IPS-NIHi7 (cell line): ENCODE results near the gene PHETA1.

Experiments used
- DNase-seq: peaks from one replicate; pipeline ENCODE4 v3.0.0; 2012; ENCODE audit warnings: mixed read lengths; ENCODE audit errors: extremely low spot score

PHETA1 gene, protein sequence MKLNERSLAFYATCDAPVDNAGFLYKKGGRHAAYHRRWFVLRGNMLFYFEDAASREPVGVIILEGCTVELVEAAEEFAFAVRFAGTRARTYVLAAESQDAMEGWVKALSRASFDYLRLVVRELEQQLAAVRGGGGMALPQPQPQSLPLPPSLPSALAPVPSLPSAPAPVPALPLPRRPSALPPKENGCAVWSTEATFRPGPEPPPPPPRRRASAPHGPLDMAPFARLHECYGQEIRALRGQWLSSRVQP

DNA sequence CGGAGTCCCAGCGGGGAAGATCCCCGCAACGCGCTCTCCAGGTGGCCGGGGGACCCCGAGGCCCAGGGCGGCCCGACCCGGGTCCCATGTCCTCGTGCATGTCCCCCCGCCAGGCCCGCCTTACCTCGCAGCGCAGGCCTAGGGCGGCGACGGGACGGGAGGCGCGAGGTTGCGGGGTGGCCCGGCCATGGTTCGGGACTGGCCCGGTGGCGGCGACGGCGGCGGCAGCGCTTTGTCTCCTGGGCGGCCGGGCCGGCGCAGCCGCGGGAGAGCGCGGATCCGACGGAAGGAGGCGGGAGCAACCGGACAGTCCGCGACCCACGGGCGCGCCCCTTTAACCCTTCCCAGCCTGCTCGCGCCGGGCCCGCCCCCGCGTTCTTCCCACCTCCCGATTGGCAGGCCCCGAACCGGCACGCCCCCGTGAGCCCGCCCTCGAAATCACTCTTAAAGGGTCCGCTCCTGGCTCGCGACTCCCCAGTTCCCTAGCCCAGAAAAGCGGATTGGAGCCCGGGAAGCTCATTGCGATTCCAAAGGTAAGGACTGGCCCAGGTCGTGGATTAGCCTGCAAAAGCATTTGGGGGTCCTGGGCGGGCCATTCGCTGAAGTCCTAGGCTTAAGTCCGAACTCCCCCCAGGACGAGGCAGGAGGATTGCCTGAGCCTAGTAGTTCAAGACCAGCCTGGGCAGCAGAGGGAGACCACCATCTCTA lies at the start of gene PHETA1:
TSS of gene PHETA1 (minus strand) at position 308 of the 708 bp plus-strand sequence. CDS start 5,668 bp downstream, outside the sequence.
- peak; percentile 97 for DNase-seq

DNA sequence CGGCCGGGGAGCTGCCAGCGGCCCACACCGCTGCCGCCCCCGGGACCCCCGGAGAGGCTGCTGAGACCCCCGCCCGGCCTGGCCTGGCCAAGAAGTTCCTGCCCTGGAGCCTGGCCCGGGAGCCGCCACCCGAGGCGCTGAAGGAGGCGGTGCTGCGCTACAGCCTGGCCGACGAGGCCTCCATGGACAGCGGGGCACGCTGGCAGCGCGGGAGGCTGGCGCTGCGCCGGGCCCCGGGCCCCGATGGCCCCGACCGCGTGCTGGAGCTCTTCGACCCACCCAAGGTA lies 49.6 kb upstream of the PHETA1 start:
- DNase-seq, result no peak

DNA sequence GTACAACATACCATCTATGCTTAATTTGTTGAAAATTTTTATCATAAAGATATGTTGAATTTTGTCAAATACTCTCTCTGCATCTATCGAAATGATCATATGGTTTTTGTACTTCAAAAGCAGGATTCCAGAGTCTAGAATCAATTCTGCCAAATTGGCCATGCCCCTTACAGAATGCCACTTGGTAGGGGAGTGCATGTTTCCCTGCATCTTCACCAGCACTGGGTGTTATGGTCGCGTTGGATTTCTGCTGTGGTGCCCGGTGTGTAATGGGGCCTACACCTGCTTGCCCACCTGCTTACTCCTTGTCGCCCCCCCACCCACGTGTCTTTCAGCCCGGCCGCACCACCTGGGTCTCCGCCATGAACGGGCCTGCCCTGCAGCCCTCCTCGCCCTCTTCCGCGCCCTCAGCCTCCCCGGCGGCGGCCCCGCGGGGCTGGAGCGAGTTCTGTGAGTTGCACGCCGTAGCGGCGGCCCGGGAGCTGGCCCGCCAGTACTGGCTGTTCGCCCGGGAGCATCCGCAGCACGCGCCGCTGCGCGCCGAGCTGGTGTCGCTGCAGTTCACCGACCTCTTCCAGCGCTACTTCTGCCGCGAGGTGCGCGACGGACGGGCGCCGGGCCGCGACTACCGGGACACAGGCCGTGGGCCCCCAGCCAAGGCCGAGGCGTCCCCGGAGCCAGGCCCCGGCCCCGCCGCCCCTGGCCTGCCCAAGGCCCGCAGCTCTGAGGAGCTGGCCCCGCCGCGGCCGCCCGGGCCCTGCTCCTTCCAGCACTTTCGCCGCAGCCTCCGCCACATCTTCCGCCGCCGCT lies 49.1 kb upstream of the PHETA1 start:
- DNase-seq, result no peak

DNA sequence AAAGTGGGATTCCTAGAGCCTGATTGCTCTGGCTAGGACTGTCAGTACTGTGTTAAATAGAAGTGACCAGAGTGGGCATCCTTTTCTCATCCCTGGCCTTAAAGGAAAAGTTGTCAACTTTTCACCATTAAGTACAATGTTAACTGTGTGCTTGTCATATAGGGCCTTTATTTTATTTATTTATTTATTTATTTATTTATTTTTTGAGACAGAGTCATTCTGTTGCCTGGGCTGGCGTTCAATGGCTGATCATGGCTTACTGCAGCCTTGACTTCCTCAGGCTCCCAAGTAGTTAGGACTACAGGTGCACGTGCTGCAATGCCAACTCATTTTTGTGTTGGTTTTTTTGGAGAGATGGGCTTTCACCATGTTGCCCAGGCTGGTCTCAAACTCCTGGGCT lies 48.4 kb upstream of the PHETA1 start:
- DNase-seq, result no peak

DNA sequence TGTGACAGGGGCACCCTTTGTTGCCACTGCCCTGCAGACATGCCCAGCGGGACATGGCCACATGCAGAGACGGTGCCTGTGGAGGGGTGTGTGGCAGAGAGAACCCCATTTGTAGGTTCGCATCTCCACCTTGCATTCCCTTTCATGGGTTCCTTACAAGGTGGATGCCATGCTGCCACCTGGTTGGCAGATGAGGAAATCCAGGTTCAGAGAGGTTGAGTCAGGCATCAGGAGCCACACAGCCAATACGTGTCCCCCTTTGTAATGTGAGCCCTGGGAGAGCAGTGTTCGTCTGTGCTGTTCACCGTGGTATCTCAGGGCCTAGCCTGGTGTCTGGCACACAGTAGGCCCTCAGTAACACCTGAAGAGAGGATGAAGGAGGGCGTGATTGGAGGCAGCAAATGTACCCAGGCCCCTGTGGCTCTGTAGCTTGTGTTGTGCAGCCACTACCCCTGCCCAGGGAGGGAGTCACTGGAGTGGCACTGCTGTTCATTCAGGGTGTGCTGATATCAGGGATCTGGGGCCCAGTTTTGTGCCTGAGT lies 45.9 kb upstream of the PHETA1 start:
- DNase-seq, result no peak

DNA sequence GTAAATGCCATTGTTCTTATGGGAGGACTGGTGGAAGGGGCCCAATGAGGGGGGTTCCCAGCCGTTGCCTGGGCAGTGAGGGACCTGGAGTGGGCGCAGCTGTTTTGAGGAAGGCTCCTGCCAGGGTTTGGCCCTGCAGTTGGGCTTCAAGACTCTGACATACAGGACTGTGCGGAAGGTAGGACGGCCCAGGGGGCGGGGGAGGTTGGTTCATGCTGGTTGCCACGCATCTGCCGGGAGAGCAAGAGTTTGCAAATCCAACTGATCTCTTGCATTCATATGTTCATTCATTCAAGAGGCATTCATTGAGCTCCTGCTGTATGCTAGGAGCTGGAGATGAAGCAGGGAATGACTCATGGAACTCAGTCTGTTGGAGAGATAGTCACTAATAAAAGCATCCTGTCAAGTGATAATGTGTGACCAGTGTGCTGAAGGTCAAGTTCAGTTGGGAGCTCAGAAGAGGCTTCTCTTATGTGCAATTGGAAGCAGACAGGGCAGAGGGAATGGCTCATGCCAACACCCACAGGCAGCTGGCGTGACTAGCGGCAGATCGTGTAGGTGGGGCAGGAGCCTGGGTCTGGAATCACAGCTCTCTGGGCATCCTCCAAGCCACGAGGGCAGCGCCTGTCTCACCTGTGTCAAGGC lies 44.7 kb upstream of the PHETA1 start:
- no peak for DNase-seq

DNA sequence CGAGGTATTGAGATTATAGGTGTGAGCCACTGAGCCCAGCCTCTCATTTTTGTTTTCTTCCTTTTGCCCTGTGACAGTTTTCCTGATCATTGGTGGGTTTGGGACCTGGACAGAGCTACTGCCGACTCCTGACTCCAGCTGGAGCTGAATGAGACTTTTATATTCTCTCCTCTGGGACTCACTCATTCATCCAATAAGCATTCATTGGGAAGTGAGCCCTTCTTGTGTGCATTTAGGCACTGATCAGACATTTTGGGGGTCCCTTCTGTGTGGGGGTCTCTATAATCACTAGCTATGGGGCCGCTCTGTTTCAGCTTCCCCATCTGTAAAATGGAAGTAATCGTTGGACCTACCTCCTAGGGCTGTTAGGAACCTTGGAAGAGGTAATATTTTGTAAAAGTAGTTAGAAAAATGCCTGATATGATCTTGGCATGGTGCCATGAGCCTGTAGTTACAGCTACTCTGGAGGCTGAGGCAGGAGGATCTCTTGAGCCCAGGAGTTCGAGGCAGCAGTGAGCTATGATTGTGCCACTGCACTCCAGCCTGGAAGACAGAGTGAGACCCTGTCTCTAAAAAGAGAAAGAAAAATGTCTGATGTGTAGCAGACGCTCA lies 44.0 kb upstream of the PHETA1 start:
- DNase-seq, result no peak

DNA sequence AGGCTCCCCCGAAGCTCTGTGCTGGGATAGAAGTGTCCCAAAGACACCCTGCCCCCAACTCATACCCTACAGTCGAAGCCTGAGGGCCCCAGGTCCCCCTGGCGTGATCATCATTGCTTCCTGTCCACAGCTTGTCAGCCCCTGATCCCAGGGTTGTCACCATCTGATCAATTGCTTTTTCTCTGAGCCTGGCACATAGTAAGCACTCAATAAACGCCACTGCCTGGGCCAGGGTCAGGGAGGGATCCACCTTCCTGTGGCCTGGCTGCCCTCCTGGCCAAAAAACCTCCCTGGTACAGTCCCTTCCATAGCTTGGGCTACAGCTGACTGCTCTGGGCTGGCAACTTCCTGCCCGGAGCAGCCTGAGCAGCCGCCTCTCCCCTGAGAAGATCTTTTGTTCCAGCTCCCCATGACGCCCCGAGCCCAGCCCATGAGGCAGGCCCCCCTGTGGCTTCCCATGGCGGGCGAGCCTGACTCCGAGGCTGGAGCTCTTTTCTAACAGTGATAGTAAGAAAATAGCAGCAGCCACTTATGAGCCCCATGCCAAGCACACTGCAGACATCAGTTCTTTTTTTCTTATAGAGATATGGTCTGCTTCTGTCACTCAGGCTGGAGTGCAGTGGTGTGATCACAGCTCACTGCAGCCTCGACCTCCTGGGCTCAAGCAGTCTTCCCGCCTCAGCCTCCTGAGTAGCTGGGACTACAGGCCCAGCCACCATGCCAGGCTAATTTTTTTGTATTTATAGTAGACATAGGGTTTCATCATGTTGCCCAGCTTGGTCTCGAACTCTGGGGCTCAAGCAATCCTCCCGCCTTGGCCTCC lies 43.3 kb upstream of the PHETA1 start:
- DNase-seq, result peak; percentile 66

DNA sequence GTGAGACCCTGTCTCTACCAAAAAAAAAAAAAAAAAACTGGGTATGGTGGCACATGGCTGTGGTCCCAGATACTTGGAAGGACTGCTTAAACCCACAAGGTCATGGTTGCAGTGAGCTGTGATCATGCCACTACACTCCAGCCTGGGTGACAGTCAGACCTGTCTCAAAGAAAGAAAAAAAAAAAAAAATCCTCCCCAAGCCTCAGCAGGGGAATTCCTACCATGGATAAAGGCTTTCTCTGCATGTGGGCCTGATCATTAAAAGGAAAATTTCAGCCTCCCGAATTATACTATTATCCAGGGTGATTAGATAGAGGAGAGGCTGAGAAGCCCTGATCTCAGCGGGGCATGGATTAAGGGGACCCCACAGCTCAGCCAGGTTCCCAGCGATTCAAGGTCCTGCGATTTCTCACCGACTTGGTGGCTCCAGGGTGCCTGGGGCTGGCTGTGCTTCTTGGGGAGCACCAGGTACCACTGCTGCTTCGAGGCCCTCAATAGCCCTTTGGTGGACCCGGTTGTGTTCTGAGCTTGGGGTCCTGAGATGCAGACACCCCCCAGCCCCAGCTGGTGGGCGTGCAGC lies 42.4 kb upstream of the PHETA1 start:
- DNase-seq, result no peak

DNA sequence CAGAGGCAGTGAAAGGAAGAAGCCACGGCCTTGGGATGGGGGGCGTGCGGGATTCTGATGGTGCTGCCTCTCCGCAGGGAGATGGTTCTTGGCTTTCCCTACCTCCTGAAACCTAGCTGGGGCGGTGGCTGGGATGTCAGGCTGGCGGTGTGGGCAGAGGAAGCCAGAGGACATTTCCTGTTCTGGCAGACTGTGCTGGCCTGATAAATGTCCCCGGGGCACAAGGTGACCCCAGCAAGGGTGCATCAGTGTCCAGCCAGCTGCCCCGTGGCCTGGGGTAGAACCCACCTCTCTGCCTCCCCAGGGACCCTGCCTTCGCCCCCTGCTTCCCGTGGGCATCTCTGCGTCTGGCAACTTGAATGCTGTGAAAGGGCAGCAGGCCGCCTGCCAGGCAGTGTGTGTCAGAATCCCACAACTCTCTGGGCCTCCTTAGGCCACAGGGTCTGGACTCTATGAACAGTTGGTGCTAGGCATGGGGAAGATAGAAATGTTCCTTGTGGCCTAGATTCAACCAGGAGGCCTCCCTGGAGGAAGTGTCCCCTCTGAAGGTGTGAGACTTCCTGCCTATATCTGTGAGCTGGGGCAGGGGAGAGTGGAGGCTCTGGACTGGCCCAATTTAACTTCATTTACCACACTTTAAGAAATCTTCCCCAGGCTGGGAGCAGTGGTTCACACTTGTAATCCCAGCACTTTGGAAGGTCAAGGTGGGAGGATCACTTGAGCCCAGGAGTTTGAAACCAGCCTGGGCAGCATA lies 41.7 kb upstream of the PHETA1 start:
- no peak for DNase-seq

DNA sequence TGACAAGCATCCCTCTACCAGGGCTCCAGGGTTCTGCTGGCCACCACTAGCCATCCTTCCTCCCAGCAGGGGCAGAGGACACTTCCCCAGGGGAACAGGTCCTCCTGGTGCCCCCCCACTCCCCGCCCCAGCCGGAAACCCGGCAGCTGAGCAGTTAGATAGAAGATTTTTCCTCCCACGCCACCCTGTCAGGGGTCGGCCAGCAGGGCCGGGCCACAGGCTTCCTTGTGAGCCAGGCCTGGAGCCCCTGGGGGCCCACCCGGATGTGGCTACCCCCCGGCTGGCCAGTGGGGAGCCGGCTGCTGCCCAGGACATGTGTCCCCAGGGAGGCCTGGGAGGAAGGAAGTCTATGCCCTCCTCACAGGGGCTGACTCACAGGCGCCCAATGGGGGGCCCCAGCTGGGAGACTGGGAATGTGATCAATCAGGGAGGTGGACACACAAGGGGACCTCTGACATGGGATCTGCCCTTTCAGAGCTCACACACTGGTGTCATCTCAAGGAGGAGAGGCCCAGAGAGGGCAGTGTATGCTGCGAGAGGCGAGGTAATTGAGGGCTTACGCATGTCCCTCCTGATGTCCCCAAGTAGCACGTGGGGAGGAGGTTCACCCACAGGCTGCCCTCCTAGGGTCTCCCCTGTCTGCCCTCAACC lies 41.0 kb upstream of the PHETA1 start:
- no peak for DNase-seq

DNA sequence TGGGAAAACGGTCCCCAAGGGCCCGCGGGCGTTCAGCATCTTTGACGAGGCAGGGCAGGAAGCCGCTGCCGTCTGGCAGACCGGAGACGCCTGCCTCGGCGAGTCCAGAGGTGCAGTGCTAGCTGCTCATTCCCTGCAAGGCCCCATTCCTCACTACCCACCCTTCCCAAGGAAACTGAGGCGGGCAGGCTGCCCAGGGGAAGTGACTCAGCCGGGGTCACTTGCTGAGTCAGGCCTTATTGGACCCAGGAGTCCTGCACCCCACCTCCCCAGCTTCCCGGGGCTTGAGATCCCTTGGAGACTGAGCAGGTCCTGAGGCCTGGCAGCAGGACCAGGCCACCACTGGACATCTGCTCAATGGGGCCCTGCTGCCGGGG lies 40.5 kb upstream of the PHETA1 start:
- no peak for DNase-seq

DNA sequence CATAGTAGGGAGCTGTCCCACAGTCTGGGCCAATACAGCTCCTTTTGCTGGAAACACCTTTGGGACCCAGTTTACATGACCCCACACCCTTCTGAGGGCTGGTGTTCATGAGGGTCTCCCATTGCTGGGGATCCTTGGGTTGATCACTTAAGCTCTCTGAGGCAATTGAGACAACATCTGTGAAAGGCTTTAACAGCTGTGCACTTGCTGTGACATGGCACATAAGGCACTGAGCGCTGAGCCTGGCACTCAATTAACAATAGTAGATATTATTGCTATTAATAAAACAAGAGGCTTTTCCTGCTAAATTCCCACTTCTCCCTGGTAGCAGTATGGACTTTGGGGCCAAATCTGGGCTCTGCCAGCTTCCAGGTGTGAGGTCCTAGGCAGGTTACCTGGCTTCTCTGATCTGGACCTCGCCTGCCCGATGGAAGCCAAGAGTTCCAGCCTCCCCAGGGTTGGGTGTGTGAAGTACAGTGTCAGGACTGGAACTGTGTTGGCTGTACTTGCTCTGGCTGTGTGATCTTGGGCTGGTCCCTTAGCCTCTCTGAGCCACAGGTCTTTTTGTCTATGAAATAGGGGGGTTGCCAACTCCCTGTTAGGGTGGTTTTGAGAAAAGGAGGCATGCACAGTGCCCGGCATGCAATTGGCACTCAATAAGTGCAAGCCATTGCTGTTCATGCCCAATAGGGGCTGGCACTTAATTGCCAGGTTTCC lies 39.9 kb upstream of the PHETA1 start:
- DNase-seq, result no peak

DNA sequence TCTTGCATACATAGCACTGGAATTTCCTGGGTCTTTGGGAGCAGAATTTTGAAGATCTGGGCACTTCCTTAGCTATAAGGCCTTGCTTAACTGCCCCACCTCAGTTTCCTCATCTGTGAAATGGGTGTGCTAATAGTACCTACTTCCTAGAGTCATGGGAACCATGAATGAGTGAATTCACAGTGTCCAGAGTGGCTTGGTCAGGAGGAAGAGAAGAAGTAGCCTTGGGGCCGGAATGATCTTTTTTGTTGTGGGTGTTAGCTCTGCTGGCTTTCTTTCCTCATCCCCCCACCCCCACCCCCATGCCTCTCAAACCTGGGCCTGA lies 39.2 kb upstream of the PHETA1 start:
- DNase-seq, result no peak

DNA sequence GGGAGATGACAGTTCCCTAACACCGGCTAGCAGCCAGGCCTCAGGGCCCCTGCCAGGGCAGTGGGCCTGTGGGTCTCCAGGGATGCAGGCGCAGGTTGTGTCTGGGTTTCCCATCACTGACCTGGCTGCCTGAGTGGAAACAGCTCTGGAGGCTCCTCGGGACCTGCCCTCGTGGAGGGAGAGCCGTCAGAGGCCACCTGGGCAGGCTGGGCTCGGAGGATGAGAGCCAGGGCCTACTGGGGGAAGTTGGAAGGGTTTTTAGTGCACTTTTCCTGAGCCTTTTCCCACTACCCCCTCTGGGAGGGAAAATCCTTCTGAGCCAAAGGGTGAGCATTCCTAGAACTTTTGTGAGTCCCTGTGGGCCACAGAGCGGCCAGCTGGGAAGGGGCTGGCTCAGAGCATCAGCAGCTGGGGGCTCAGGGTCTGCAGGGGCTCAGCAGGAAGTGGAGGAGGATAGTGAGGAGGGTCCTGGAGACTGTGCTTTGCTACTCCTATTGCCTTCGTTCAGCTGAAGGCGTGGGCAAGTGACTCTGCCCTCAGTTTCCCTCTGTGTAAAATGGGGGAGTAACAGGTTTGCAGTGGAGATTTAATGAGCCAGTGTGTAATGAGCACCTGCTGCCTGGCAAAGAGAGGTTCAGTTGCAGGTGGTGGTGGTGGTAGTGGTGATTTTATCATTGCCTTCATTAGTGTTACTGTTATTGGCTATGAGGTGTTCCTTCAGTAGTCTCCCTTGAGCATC lies 38.7 kb upstream of the PHETA1 start:
- DNase-seq, result no peak

DNA sequence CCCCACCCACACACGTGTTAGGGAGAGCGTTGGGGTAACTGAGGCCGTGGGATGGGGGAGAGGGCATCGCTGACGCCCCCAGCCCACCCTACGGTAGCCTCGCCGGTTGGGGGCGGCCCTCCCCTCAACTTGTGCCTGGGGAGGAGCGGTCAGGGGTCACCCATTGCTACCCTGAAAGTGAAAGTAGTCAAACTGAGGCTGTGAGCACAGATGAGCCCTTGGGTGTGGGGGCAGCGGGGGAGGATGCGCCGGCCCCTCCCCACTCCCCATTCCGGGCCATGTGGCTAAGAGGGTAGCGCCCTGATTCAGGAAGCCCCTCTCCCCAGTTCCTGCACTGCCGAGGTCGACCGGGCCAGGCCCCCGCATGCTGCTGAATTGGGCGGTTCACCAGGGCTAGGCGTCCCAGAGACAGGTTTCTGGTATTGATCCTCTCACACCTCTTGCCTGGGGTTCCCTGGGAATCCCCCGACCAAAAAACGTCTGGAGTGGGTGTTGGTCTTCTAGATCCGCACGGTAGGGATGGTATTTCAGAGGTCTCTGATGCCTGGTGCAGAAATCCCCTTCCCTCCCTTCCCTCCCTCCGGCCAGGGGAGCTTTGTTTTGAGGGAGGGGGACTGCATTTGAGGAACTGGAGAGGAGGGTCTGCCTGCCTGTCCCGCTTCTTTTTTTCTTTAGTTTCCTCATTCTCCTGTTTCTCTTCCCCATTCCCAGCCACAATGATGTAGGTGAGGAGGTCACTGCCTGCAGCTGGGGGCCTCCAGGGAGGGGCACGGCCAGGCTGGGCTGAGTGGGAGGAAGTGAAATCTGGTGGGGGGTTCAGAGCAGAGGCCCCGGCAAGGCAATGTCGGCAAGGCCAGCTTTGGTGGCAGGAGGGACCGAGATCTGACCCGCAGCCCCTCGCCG lies 37.8 kb upstream of the PHETA1 start:
- DNase-seq, result no peak

DNA sequence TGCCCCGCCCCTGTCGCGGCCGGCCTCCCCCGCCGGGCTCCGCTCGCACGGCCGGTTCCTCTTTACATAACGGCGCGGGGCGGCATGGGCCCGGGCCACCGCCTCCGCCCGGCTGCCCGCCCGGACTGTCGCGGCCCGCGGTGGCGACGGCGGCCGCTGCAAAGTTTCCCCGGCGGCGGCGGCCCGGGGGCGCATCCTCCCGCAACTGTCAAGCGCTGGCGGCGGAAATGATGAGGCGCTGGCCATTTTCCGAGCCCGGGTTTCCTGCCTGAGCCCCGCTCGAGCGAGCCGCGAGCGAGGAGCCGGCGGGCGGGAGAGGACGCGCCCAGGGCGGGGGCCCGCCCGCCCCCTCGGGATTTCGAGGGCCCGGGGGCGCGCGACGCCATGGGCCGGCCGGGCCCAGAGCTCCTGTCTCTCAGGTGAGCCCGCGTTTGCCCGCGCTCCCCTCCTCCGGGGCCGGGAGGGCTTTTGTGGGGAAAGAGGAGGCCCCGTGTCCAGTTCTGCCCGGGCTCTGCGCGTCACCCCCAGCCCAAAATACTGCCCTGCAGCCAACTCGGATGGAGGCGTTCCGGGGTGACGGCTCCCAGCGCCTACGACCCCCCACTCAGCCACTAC lies 37.1 kb upstream of the PHETA1 start, which contains the start of gene SH2B3:
TSS of gene SH2B3 (plus strand) at position 65 of the 615 bp plus-strand sequence. CDS start 12,223 bp downstream, outside the sequence.
- DNase-seq, result no peak
